Measurements from ENCODE around the gene TAF4. TPM values are rescaled to one million over a fixed set of nuclear protein-coding genes. Genes with fewer than 3 reads are reported as not detected.

TAF4 gene
- total and polyA plus RNA-seq, 7 experiments from 2014 or later = 0.74 to 43.7 (median 20.8) TPM

- no peak for ATAC-seq
- ChIA-PET POLR2A (interaction anchor here (0.5 to 1.6 kb wide), 5 partner anchors 40 to 122 kb away, joined by 3 to 8 read pairs (median 5); partner anchors contain the start of gene LSM14B), CTCF (interaction anchor here (1.0 to 2.3 kb wide), 9 partner anchors 9 to 130 kb away, joined by 3 to 18 read pairs (median 4); no protein-coding TSS in a partner anchor)
- no peaks in the 10 kb centered on the region for H3K27me3 ChIP-seq (ENCODE audit: control insufficient read depth in 2 of 2, insufficient read depth in 2 of 2, low read length in 2 of 2)
- H3K4me1 ChIP-seq (ENCODE audit: control insufficient read depth in 2 of 2, insufficient read depth in 2 of 2, low read length in 2 of 2) = peaks cover 9 to 26% of the 10 kb centered on the region in 2 donors
- no peak overlapping the region for H3K4me3 ChIP-seq (ENCODE audit: low read length)
- Mint-ChIP-seq H3K4me3 (peak overlapping the region in 2 of 10 donors; percentile 24 to 46), H3K4me1 (peaks cover 30 to 77% (median 59%) of the 10 kb centered on the region in 7 donors), H3K27ac (peak overlapping the region in 5 of 9 donors; percentile 2 to 71 (median 59)), H3K36me3 (peaks cover 0 to 2% (median 0%) of the 10 kb centered on the region in 5 donors), H3K27me3 (no peaks in the 10 kb centered on the region), H3K9me3 (no peaks in the 10 kb centered on the region)
- DNase-seq = no peak
- H3K27ac ChIP-seq (ENCODE audit: low read depth, low read length) = no peak overlapping the region
- H3K9me3 ChIP-seq (ENCODE audit: control insufficient read depth in 2 of 3, low read length in 3 of 3) = no peaks in the 10 kb centered on the region
- H3K36me3 ChIP-seq (ENCODE audit: control insufficient read depth in 2 of 3, insufficient read depth in 3 of 3, low read length in 3 of 3) = no peaks in the 10 kb centered on the region
- intact Hi-C loops (cut with micrococcal nuclease) = loop anchor here (1.0 to 5.0 kb wide), 5 partner anchors 110 to 276 kb away; partner anchors contain the start of genes ADRM1 (in 1 of the 2), PSMA7 (in 1 of the 2) and SS18L1 (in 1 of the 2)
Measured at GRCh38 chr20:62026564-62026856, 39.2 kb downstream of the TAF4 start.

DNA sequence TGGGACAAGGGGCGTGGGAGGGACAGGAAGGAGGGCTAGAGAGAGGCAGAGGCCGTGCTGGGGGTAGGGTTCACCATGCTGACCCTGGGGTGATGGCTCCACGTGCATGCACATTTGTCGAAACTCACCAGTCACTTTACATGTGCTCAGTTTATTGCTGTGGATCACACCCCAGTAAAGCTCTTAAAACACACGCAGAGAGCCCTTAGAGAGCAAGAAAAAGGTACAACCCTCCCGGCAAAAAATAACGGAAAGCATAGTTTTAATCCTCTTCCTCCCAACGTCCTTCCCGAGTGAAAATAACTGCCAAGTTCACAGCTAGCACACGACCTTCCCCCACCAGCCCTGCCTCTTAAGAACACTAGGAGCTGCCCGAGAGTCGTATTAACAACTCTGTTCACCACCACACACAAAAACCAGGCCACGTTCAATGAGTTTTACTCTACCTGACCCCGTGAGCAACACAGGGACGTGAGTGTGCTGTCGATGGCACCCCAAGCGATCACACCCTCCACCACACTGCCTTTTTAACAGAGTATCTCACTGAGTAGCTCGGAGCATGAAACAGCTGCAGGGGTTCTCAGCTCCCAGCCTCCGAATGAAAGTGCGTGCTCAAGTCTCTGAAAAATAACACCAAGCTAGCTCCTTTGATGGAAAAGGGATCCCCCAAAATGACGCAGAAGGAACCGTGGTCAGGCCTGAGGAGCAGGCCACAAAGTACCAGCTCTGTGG is 39.7 kb downstream of the TAF4 start:
- DNase-seq (peak in 7 of 9 donors; percentile 39 to 58 (median 50)), ATAC-seq (peak; percentile 75)
- Mint-ChIP-seq H3K36me3 (peaks cover 0 to 2% (median 0%) of the 10 kb centered on the region in 5 donors), H3K9me3 (no peaks in the 10 kb centered on the region), H3K27me3 (no peaks in the 10 kb centered on the region), H3K27ac (peak overlapping the region in 8 of 9 donors; percentile 2 to 79 (median 44)), H3K4me3 (peak overlapping the region in 6 of 10 donors; percentile 5 to 56 (median 26)), H3K4me1 (peaks cover 25 to 73% (median 55%) of the 10 kb centered on the region in 7 donors)
- CTCF ChIA-PET = interaction anchor here (0.6 to 2.3 kb wide), 11 partner anchors 9 to 130 kb away, joined by 3 to 18 read pairs (median 4); no protein-coding TSS in a partner anchor
- intact Hi-C loops (cut with micrococcal nuclease) = loop anchor here (1.0 to 5.0 kb wide), 5 partner anchors 110 to 276 kb away; partner anchors contain the start of genes ADRM1 (in 1 of the 2), PSMA7 (in 1 of the 2) and SS18L1 (in 1 of the 2)
- POLR2A ChIA-PET = interaction anchor here (1.2 to 1.6 kb wide), 4 partner anchors 40 to 116 kb away, joined by 4 to 8 read pairs (median 6); partner anchors contain the start of gene LSM14B
- Histone ChIP-seq H3K4me3 (ENCODE audit: low read length) (no peak overlapping the region), H3K9me3 (ENCODE audit: control insufficient read depth in 2 of 3, low read length in 3 of 3) (no peaks in the 10 kb centered on the region), H3K27me3 (ENCODE audit: control insufficient read depth in 2 of 2, insufficient read depth in 2 of 2, low read length in 2 of 2) (no peaks in the 10 kb centered on the region), H3K4me1 (ENCODE audit: control insufficient read depth in 2 of 2, insufficient read depth in 2 of 2, low read length in 2 of 2) (peaks cover 5 to 21% of the 10 kb centered on the region in 2 donors), H3K27ac (ENCODE audit: low read depth, low read length) (no peak overlapping the region), H3K36me3 (ENCODE audit: control insufficient read depth in 2 of 3, insufficient read depth in 3 of 3, low read length in 3 of 3) (no peaks in the 10 kb centered on the region)

GRCh38 chr20:62025394-62025793 is 40.3 kb downstream of the TAF4 start:
- no peak for ATAC-seq
- no peaks in the 10 kb centered on the region for H3K27me3 Mint-ChIP-seq
- H3K27ac ChIP-seq (ENCODE audit: low read depth, low read length) = no peak overlapping the region
- no peaks in the 10 kb centered on the region for H3K36me3 ChIP-seq (ENCODE audit: control insufficient read depth in 2 of 3, insufficient read depth in 3 of 3, low read length in 3 of 3)
- peaks cover 0 to 15% of the 10 kb centered on the region in 2 donors for H3K4me1 ChIP-seq (ENCODE audit: control insufficient read depth in 2 of 2, insufficient read depth in 2 of 2, low read length in 2 of 2)
- H3K4me1 Mint-ChIP-seq = peaks cover 19 to 73% (median 55%) of the 10 kb centered on the region in 7 donors
- intact Hi-C loops (cut with micrococcal nuclease) = loop anchor here (5.0 kb wide), 2 partner anchors 117 to 277 kb away; partner anchors contain the start of genes ADRM1 (in 1 of the 2), PSMA7 (in 1 of the 2) and SS18L1 (in 1 of the 2)
- DNase-seq = no peak
- ChIA-PET CTCF (interaction anchor here (0.6 to 2.3 kb wide), 9 partner anchors 10 to 131 kb away, joined by 3 to 18 read pairs (median 4); no protein-coding TSS in a partner anchor), POLR2A (interaction anchor here (0.6 to 1.6 kb wide), 5 partner anchors 41 to 116 kb away, joined by 4 to 8 read pairs (median 5); partner anchors contain the start of gene LSM14B)
- peak overlapping the region in 3 of 10 donors; percentile 6 to 56 (median 46) for H3K4me3 Mint-ChIP-seq
- H3K36me3 Mint-ChIP-seq = peaks cover 0 to 2% (median 0%) of the 10 kb centered on the region in 5 donors
- H3K9me3 Mint-ChIP-seq = no peaks in the 10 kb centered on the region
- H3K27me3 ChIP-seq (ENCODE audit: control insufficient read depth in 2 of 2, insufficient read depth in 2 of 2, low read length in 2 of 2) = no peaks in the 10 kb centered on the region
- H3K27ac Mint-ChIP-seq = peak overlapping the region in 4 of 9 donors; percentile 16 to 79 (median 32)
- H3K9me3 ChIP-seq (ENCODE audit: control insufficient read depth in 2 of 3, low read length in 3 of 3) = no peaks in the 10 kb centered on the region
- H3K4me3 ChIP-seq (ENCODE audit: low read length) = no peak overlapping the region

GRCh38 chr20:62023935-62024334 is 41.7 kb downstream of the TAF4 start:
- no peak overlapping the region for H3K4me3 ChIP-seq (ENCODE audit: low read length)
- no peaks in the 10 kb centered on the region for H3K9me3 ChIP-seq (ENCODE audit: control insufficient read depth in 2 of 3, low read length in 3 of 3)
- H3K36me3 ChIP-seq (ENCODE audit: control insufficient read depth in 2 of 3, insufficient read depth in 3 of 3, low read length in 3 of 3) = no peaks in the 10 kb centered on the region
- no peak overlapping the region for H3K27ac ChIP-seq (ENCODE audit: low read depth, low read length)
- intact Hi-C loops (cut with micrococcal nuclease) = no loop called here
- H3K27me3 Mint-ChIP-seq = no peaks in the 10 kb centered on the region
- ChIA-PET CTCF (interaction anchor here (0.6 kb wide), 1 partner anchor 30 kb away, joined by 3 read pairs; no protein-coding TSS in a partner anchor), POLR2A (interaction anchor here (0.6 to 0.7 kb wide), 2 partner anchors 114 to 164 kb away, joined by 3 read pairs; no protein-coding TSS in a partner anchor)
- DNase-seq = no peak
- H3K4me3 Mint-ChIP-seq = no peak overlapping the region
- peaks cover 0 to 9% of the 10 kb centered on the region in 2 donors for H3K4me1 ChIP-seq (ENCODE audit: control insufficient read depth in 2 of 2, insufficient read depth in 2 of 2, low read length in 2 of 2)
- peaks cover 17 to 69% (median 60%) of the 10 kb centered on the region in 7 donors for H3K4me1 Mint-ChIP-seq
- H3K27ac Mint-ChIP-seq = no peak overlapping the region
- H3K36me3 Mint-ChIP-seq = peaks cover 0 to 2% (median 0%) of the 10 kb centered on the region in 5 donors
- no peaks in the 10 kb centered on the region for H3K9me3 Mint-ChIP-seq
- ATAC-seq = no peak
- no peaks in the 10 kb centered on the region for H3K27me3 ChIP-seq (ENCODE audit: control insufficient read depth in 2 of 2, insufficient read depth in 2 of 2, low read length in 2 of 2)

GRCh38 chr20:62022575-62023139 is 43.0 kb downstream of the TAF4 start:
- ChIA-PET CTCF (interaction anchor here (0.6 to 1.4 kb wide), 2 partner anchors 12 to 108 kb away, joined by 3 read pairs; no protein-coding TSS in a partner anchor), POLR2A (no interaction called here)
- H3K27ac Mint-ChIP-seq = peak overlapping the region in 2 of 9 donors; percentile 33 to 59
- Histone ChIP-seq H3K4me3 (ENCODE audit: low read length) (no peak overlapping the region), H3K27me3 (ENCODE audit: control insufficient read depth in 2 of 2, insufficient read depth in 2 of 2, low read length in 2 of 2) (no peaks in the 10 kb centered on the region), H3K36me3 (ENCODE audit: control insufficient read depth in 2 of 3, insufficient read depth in 3 of 3, low read length in 3 of 3) (peaks cover 0 to 2% (median 0%) of the 10 kb centered on the region in 3 experiments), H3K27ac (ENCODE audit: low read depth, low read length) (no peak overlapping the region), H3K4me1 (ENCODE audit: control insufficient read depth in 2 of 2, insufficient read depth in 2 of 2, low read length in 2 of 2) (peaks cover 0 to 9% of the 10 kb centered on the region in 2 donors), H3K9me3 (ENCODE audit: control insufficient read depth in 2 of 3, low read length in 3 of 3) (no peaks in the 10 kb centered on the region)
- H3K27me3 Mint-ChIP-seq = no peaks in the 10 kb centered on the region
- H3K4me1 Mint-ChIP-seq = peaks cover 17 to 67% (median 58%) of the 10 kb centered on the region in 7 donors
- ATAC-seq (no peak), DNase-seq (no peak)
- peaks cover 0 to 2% (median 0%) of the 10 kb centered on the region in 5 donors for H3K36me3 Mint-ChIP-seq
- intact Hi-C loops (cut with micrococcal nuclease) = no loop called here
- H3K4me3 Mint-ChIP-seq = no peak overlapping the region
- H3K9me3 Mint-ChIP-seq = no peaks in the 10 kb centered on the region

- Histone ChIP-seq H3K27ac (ENCODE audit: low read depth, low read length) (no peak overlapping the region), H3K36me3 (ENCODE audit: control insufficient read depth in 2 of 3, insufficient read depth in 3 of 3, low read length in 3 of 3) (peaks cover 0 to 2% (median 0%) of the 10 kb centered on the region in 3 experiments), H3K9me3 (ENCODE audit: control insufficient read depth in 2 of 3, low read length in 3 of 3) (no peaks in the 10 kb centered on the region), H3K27me3 (ENCODE audit: control insufficient read depth in 2 of 2, insufficient read depth in 2 of 2, low read length in 2 of 2) (no peaks in the 10 kb centered on the region), H3K4me3 (ENCODE audit: low read length) (no peak overlapping the region), H3K4me1 (ENCODE audit: control insufficient read depth in 2 of 2, insufficient read depth in 2 of 2, low read length in 2 of 2) (peaks cover 0 to 9% of the 10 kb centered on the region in 2 donors)
- Mint-ChIP-seq H3K9me3 (no peaks in the 10 kb centered on the region), H3K4me3 (no peak overlapping the region), H3K27ac (no peak overlapping the region), H3K4me1 (peaks cover 12 to 60% (median 52%) of the 10 kb centered on the region in 7 donors), H3K36me3 (peaks cover 0 to 1% (median 0%) of the 10 kb centered on the region in 5 donors), H3K27me3 (no peaks in the 10 kb centered on the region)
- DNase-seq (no peak), ATAC-seq (no peak)
- POLR2A ChIA-PET = no interaction called here
- intact Hi-C loops (cut with micrococcal nuclease) = no loop called here
- CTCF ChIA-PET = interaction anchor here (1.4 kb wide), 1 partner anchor 11 kb away, joined by 3 read pairs; no protein-coding TSS in a partner anchor
Measured at GRCh38 chr20:62021793-62022385, 43.8 kb downstream of the TAF4 start.

Measured in naive thymus-derived CD4-positive, alpha-beta T cell (primary cell).